Liver (tissue), 9 donors: ENCODE data around the gene PROZ. TPM values are rescaled to one million over a fixed set of nuclear protein-coding genes. Genes with fewer than 3 reads are reported as not detected.

Experiments used
- DNase-seq: peaks from one replicate; pipeline ENCODE4 v3.0.0-alpha.2; 2017; ENCODE audit warnings: low spot score
- H3K27ac ChIP-seq, 2 donors: one replicate each; pipeline ENCODE4 v1.7.0; 2013; ENCODE audit warnings: inconsistent platforms in 2 of 2, low read length in 2 of 2, control low read depth in 1 of 2, low read depth in 1 of 2, mild to moderate bottlenecking in 1 of 2
- H3K27me3 ChIP-seq, 4 donors: one replicate each; pipeline versions ENCODE4 v1.6.1 to v1.7.0; 2013; ENCODE audit warnings: low read length in 3 of 4, inconsistent platforms in 1 of 4, mild to moderate bottlenecking in 1 of 4, moderate library complexity in 1 of 4; ENCODE audit not compliant: control insufficient read depth in 4 of 4, insufficient read depth in 4 of 4
- H3K36me3 ChIP-seq, 4 donors: one replicate each; pipeline versions ENCODE4 v1.6.1 to v1.7.0; 2013; ENCODE audit warnings: low read length in 3 of 4, mild to moderate bottlenecking in 3 of 4, low read depth in 1 of 4, moderate library complexity in 1 of 4; ENCODE audit not compliant: control insufficient read depth in 4 of 4, insufficient read depth in 3 of 4
- H3K4me1 ChIP-seq, 4 donors: one replicate each; pipeline versions ENCODE4 v1.6.1 to v1.7.0; 2013; ENCODE audit warnings: low read length in 3 of 4, mild to moderate bottlenecking in 3 of 4, moderate library complexity in 1 of 4; ENCODE audit not compliant: control insufficient read depth in 4 of 4, insufficient read depth in 4 of 4
- H3K4me3 ChIP-seq, 3 donors: one replicate each; pipeline versions ENCODE4 v1.6.1 to v1.7.0; 2013; ENCODE audit warnings: low read length in 3 of 3, control low read depth in 1 of 3, low read depth in 1 of 3, mild to moderate bottlenecking in 1 of 3
- H3K9ac ChIP-seq, 2 donors: one replicate each; pipeline ENCODE4 v1.7.0; 2013; ENCODE audit warnings: low read length in 2 of 2, mild to moderate bottlenecking in 2 of 2, moderate library complexity in 2 of 2, control low read depth in 1 of 2, low read depth in 1 of 2
- H3K9me3 ChIP-seq, 4 donors: one replicate each; pipeline versions ENCODE4 v1.6.1 to v1.7.0; 2013; ENCODE audit warnings: low read length in 3 of 4; ENCODE audit not compliant: control insufficient read depth in 4 of 4
- EGR1 ChIP-seq, 2 donors: IDR thresholded peaks; 2 replicates each; pipeline ENCODE4 v1.6.1; 2016 to 2018; ENCODE audit warnings: antibody characterized with exemption in 2 of 2, low read depth in 2 of 2
- FOXA1 ChIP-seq: IDR thresholded peaks from 2 replicates; pipeline ENCODE4 v1.6.1; 2016; ENCODE audit warnings: antibody characterized with exemption
- FOXA2 ChIP-seq: IDR thresholded peaks from 2 replicates; pipeline ENCODE4 v1.6.1; 2016; ENCODE audit warnings: antibody characterized with exemption
- GABPA ChIP-seq, 2 donors: IDR thresholded peaks in 1 of 2; conservative IDR thresholded peaks in 1 of 2; 2 replicates each; pipeline ENCODE4 v1.6.1; 2016; ENCODE audit warnings: antibody characterized with exemption in 2 of 2, mild to moderate bottlenecking in 1 of 2, moderate library complexity in 1 of 2
- HNF4A ChIP-seq, 2 donors: conservative IDR thresholded peaks; 2 replicates each; pipeline ENCODE4 v1.6.1; 2016; ENCODE audit warnings: antibody characterized with exemption in 2 of 2, mild to moderate bottlenecking in 2 of 2
- HNF4G ChIP-seq: IDR thresholded peaks from 2 replicates; pipeline ENCODE4 v1.6.1; 2016; ENCODE audit warnings: antibody characterized with exemption
- JUND ChIP-seq, 2 donors: IDR thresholded peaks; 2 replicates each; pipeline ENCODE4 v1.6.1; 2016; ENCODE audit warnings: antibody characterized with exemption in 2 of 2
- NR2F2 ChIP-seq: IDR thresholded peaks from 2 replicates; pipeline ENCODE4 v1.6.1; 2016; ENCODE audit warnings: antibody characterized with exemption
- RAD21 ChIP-seq, 2 donors: IDR thresholded peaks; 2 replicates each; pipeline ENCODE4 v1.6.1; 2016; ENCODE audit warnings: antibody characterized with exemption in 2 of 2, mild to moderate bottlenecking in 2 of 2
- RXRA ChIP-seq, 2 donors: IDR thresholded peaks; 2 replicates each; pipeline ENCODE4 v1.6.1; 2017 to 2018; ENCODE audit warnings: antibody characterized with exemption in 2 of 2, mild to moderate bottlenecking in 1 of 2
- SP1 ChIP-seq: IDR thresholded peaks from 2 replicates; pipeline ENCODE4 v1.6.1; 2018; ENCODE audit warnings: antibody characterized with exemption, mild to moderate bottlenecking
- TAF1 ChIP-seq: conservative IDR thresholded peaks from 2 replicates; pipeline ENCODE4 v1.6.1; 2016; ENCODE audit warnings: antibody characterized with exemption, mild to moderate bottlenecking
- YY1 ChIP-seq: IDR thresholded peaks from 2 replicates; pipeline ENCODE4 v1.6.1; 2016; ENCODE audit warnings: antibody characterized with exemption, mild to moderate bottlenecking
- ZBTB33 ChIP-seq: IDR thresholded peaks from 2 replicates; pipeline ENCODE4 v1.6.1; 2016; ENCODE audit warnings: antibody characterized with exemption
- WGBS: extraction: QIAGEN DNeasy Blood & Tissue Kit; methylation state at CpG from one replicate; pipeline ENCODE4 v1.1.7; 2013; 5-methylcytosine and 5-hydroxymethylcytosine counted together
- polyA plus RNA-seq, 2 donors: library from polyadenylated mRNA; stranded (reverse) in 1 of 2; unstranded in 1 of 2; fragments of 200-250 nt in 1 of 2; fragments of >200 nt in 1 of 2; fragmentation: Nextera tagmentation in 1 of 2; extraction: Ambion mirVana in 1 of 2; gene quantifications; one replicate each; pipeline versions ENCODE4 v1.2.1 to v1.2.3, GENCODE V29; 2013 to 2015
- total RNA-seq, 2 donors: library from RNA; depleted of rRNA; stranded (reverse); fragments of >200 nt; gene quantifications; one replicate each; pipeline ENCODE4 v1.2.3, GENCODE V29; 2014
- TF ChIP-seq, protein P1 (sequence below): IDR thresholded peaks from 2 replicates; pipeline ENCODE4 v1.6.1; 2016; ENCODE audit warnings: antibody characterized with exemption
- TF ChIP-seq, protein P2 (sequence below): IDR thresholded peaks from 2 replicates; pipeline ENCODE4 v1.6.1; 2016; ENCODE audit warnings: antibody characterized with exemption
- TF ChIP-seq, protein P3 (sequence below): fragments of 150-350 bp; IDR thresholded peaks from 2 replicates; pipeline ENCODE4 v1.5.1; 2017; ENCODE audit warnings: improper control_type of control experiment, low read depth, low read length; ENCODE audit not compliant: missing input control
- TF ChIP-seq, protein P4 (sequence below): IDR thresholded peaks from 2 replicates; pipeline ENCODE4 v1.6.1; 2016; ENCODE audit warnings: antibody characterized with exemption, mild to moderate bottlenecking
- donor health status: healthy.
- donor health status: healthy.
- donor health status: healthy.
- donor health status: healthy.
- donor health status: healthy.

The PROZ gene
- total and polyA plus RNA-seq, 4 donors: 10.6 to 40.7 (median 30.3) TPM

GRCh38 chr13:113182046-113182445 is 23.6 kb downstream of the PROZ start:
- Histone ChIP-seq H3K9me3 (no peaks in the 10 kb centered on the region), H3K36me3 (peaks cover 18 to 56% (median 42%) of the 10 kb centered on the region in 4 donors), H3K27ac (no peak overlapping the region), H3K27me3 (no peaks in the 10 kb centered on the region), H3K4me3 (no peak overlapping the region), H3K4me1 (peaks cover 0 to 5% (median 0%) of the 10 kb centered on the region in 4 donors), H3K9ac (no peak overlapping the region)
- no peak for TF ChIP-seq SP1
- DNase-seq: no peak
- WGBS: 92% methylated on average over 4 of the region's 4 CpGs

GRCh38 chr13:113183450-113184129 is 25.1 kb downstream of the PROZ start:
- no peak for DNase-seq
- Histone ChIP-seq H3K4me3 (no peak overlapping the region), H3K36me3 (peaks cover 13 to 54% (median 36%) of the 10 kb centered on the region in 4 donors), H3K4me1 (peaks cover 0 to 5% (median 0%) of the 10 kb centered on the region in 4 donors), H3K9me3 (no peaks in the 10 kb centered on the region), H3K27me3 (no peaks in the 10 kb centered on the region), H3K27ac (no peak overlapping the region), H3K9ac (no peak overlapping the region)
- TF ChIP-seq SP1 (peak; percentile 54), HNF4A (conservative IDR thresholded peaks at IDR 0.05) (peak; percentile 74 to 78), RAD21 (IDR thresholded peaks at IDR 0.05) (peak; percentile 4 to 13), YY1 (peak; percentile 23), JUND (IDR thresholded peaks at IDR 0.05) (no peak), RXRA (IDR thresholded peaks at IDR 0.05) (peak in 1 of 2 donors; percentile 38), ZBTB33 (peak; percentile 22), FOXA1 (peak; percentile 6), HNF4G (peak; percentile 10), EGR1 (IDR thresholded peaks at IDR 0.05; ENCODE audit: low read depth in 2 of 2) (no peak)
- TF ChIP-seq, protein P1, sequence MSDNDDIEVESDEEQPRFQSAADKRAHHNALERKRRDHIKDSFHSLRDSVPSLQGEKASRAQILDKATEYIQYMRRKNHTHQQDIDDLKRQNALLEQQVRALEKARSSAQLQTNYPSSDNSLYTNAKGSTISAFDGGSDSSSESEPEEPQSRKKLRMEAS: peak; percentile 21
- TF ChIP-seq, protein P2, sequence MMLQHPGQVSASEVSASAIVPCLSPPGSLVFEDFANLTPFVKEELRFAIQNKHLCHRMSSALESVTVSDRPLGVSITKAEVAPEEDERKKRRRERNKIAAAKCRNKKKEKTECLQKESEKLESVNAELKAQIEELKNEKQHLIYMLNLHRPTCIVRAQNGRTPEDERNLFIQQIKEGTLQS: no peak
- 45% methylated on average over 14 of the region's 14 CpGs for WGBS

DNA sequence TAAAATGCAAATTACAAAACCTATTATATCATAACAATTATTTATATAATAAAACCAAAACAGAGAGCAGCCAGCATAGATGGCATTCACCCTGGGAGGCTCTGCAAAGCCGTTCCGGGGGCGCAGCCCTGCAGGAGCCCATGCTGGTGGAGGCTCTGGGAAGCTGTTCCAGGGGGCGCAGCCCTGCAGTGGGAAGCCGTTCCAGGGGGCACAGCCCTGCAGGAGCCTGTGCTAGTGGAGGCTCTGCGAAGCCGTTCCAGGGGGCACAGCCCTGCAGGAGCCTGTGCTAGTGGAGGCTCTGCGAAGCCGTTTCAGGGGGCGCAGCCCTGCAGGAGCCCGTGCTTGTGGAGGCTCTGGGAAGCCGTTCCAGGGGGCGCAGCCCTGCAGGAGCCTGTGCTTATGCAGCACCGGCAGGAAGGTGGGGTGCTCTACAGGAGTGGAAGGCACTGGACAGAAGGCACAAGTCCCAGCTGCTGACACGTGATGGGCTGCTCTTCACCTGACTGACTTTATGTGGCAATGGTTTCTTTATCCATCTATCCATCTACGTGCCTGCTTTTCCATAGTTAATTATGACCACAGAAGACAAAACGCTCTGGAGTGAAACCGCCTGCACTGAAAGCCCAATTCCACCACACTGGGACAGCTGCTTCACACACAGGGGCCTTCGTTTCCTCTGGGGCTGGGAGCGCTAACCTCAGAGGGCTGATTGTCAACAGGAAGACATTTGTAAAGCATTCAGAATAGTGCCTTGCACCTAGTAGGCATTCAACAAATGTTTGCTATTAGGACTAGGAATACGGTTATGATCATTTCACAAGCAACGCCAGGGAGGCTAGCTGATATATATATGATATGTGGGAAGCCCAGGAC is 26.4 kb downstream of the PROZ start:
- H3K9ac ChIP-seq: no peak overlapping the region
- H3K9me3 ChIP-seq: no peaks in the 10 kb centered on the region
- H3K4me3 ChIP-seq: no peak overlapping the region
- peaks cover 0 to 5% (median 0%) of the 10 kb centered on the region in 4 donors for H3K4me1 ChIP-seq
- WGBS: 87% methylated on average over 22 of the region's 22 CpGs
- H3K27me3 ChIP-seq: no peaks in the 10 kb centered on the region
- H3K36me3 ChIP-seq: peaks cover 10 to 45% (median 30%) of the 10 kb centered on the region in 4 donors
- no peak overlapping the region for H3K27ac ChIP-seq
- no peak for DNase-seq
- TF ChIP-seq NR2F2: no peak
- TF ChIP-seq RXRA (IDR thresholded peaks at IDR 0.05): no peak
- no peak for TF ChIP-seq TAF1
- no peak for TF ChIP-seq JUND (IDR thresholded peaks at IDR 0.05)
- TF ChIP-seq, protein P3, sequence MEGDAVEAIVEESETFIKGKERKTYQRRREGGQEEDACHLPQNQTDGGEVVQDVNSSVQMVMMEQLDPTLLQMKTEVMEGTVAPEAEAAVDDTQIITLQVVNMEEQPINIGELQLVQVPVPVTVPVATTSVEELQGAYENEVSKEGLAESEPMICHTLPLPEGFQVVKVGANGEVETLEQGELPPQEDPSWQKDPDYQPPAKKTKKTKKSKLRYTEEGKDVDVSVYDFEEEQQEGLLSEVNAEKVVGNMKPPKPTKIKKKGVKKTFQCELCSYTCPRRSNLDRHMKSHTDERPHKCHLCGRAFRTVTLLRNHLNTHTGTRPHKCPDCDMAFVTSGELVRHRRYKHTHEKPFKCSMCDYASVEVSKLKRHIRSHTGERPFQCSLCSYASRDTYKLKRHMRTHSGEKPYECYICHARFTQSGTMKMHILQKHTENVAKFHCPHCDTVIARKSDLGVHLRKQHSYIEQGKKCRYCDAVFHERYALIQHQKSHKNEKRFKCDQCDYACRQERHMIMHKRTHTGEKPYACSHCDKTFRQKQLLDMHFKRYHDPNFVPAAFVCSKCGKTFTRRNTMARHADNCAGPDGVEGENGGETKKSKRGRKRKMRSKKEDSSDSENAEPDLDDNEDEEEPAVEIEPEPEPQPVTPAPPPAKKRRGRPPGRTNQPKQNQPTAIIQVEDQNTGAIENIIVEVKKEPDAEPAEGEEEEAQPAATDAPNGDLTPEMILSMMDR: no peak
- TF ChIP-seq GABPA (IDR thresholded peaks at IDR 0.05 in 1 of 2, conservative IDR thresholded peaks at IDR 0.05 in 1 of 2): no peak
- TF ChIP-seq YY1: no peak
- no peak for TF ChIP-seq HNF4A (conservative IDR thresholded peaks at IDR 0.05)
- TF ChIP-seq, protein P4, sequence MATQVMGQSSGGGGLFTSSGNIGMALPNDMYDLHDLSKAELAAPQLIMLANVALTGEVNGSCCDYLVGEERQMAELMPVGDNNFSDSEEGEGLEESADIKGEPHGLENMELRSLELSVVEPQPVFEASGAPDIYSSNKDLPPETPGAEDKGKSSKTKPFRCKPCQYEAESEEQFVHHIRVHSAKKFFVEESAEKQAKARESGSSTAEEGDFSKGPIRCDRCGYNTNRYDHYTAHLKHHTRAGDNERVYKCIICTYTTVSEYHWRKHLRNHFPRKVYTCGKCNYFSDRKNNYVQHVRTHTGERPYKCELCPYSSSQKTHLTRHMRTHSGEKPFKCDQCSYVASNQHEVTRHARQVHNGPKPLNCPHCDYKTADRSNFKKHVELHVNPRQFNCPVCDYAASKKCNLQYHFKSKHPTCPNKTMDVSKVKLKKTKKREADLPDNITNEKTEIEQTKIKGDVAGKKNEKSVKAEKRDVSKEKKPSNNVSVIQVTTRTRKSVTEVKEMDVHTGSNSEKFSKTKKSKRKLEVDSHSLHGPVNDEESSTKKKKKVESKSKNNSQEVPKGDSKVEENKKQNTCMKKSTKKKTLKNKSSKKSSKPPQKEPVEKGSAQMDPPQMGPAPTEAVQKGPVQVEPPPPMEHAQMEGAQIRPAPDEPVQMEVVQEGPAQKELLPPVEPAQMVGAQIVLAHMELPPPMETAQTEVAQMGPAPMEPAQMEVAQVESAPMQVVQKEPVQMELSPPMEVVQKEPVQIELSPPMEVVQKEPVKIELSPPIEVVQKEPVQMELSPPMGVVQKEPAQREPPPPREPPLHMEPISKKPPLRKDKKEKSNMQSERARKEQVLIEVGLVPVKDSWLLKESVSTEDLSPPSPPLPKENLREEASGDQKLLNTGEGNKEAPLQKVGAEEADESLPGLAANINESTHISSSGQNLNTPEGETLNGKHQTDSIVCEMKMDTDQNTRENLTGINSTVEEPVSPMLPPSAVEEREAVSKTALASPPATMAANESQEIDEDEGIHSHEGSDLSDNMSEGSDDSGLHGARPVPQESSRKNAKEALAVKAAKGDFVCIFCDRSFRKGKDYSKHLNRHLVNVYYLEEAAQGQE: no peak
- TF ChIP-seq HNF4G: no peak
- no peak for TF ChIP-seq FOXA2
- TF ChIP-seq SP1: no peak
- no peak for TF ChIP-seq EGR1 (IDR thresholded peaks at IDR 0.05; ENCODE audit: low read depth in 2 of 2)
